ENCODE data around the gene AICDA. TPM values are rescaled to one million over a fixed set of nuclear protein-coding genes. Genes with fewer than 3 reads are reported as not detected.

AICDA gene
- total RNA-seq, 1 donor from 2014 or later: 0.75 TPM

GRCh38 chr12:8606890-8607289 lies 5.8 kb downstream of the AICDA start:
- H3K27me3 ChIP-seq: no peaks in the 10 kb centered on the region
- no peaks in the 10 kb centered on the region for H3K36me3 ChIP-seq
- H3K4me3 ChIP-seq: no peak overlapping the region
- no peaks in the 10 kb centered on the region for H3K9me3 ChIP-seq
- no peak for DNase-seq
- no peak overlapping the region for H3K27ac ChIP-seq
- intact Hi-C loops (cut with DNase I): loop anchor here (10.0 kb wide), 1 partner anchor 62 kb away; the partner anchor contains the start of gene CLEC4E
- TF ChIP-seq CTCF (IDR thresholded peaks at IDR 0.05): no peak
- no peak for ATAC-seq
- no peaks in the 10 kb centered on the region for H3K4me1 ChIP-seq

- no peak for DNase-seq
Measured at GRCh38 chr12:8605057-8605456, 7.6 kb downstream of the AICDA start.

GRCh38 chr12:8603856-8604255 lies 8.8 kb downstream of the AICDA start:
- DNase-seq (no peak), ATAC-seq (peak; percentile 49)
- no peaks in the 10 kb centered on the region for H3K4me1 ChIP-seq
- no peaks in the 10 kb centered on the region for H3K36me3 ChIP-seq
- no peak for TF ChIP-seq CTCF (IDR thresholded peaks at IDR 0.05)
- intact Hi-C loops (cut with DNase I): loop anchor here (10.0 kb wide), 1 partner anchor 59 kb away; the partner anchor contains the start of gene CLEC4E
- no peaks in the 10 kb centered on the region for H3K27me3 ChIP-seq
- H3K27ac ChIP-seq: no peak overlapping the region
- no peaks in the 10 kb centered on the region for H3K9me3 ChIP-seq
- no peak overlapping the region for H3K4me3 ChIP-seq

More at GRCh38 chr12:8605057-8605456, 7.6 kb downstream of the AICDA start:
- Histone ChIP-seq H3K36me3 (no peaks in the 10 kb centered on the region), H3K4me3 (no peak overlapping the region), H3K27ac (no peak overlapping the region), H3K9me3 (no peaks in the 10 kb centered on the region), H3K27me3 (no peaks in the 10 kb centered on the region), H3K4me1 (no peaks in the 10 kb centered on the region)
- intact Hi-C loops (cut with DNase I): loop anchor here (10.0 kb wide), 1 partner anchor 60 kb away; the partner anchor contains the start of gene CLEC4E
- no peak for TF ChIP-seq CTCF (IDR thresholded peaks at IDR 0.05)
- ATAC-seq: no peak

- intact Hi-C loops (cut with DNase I): loop anchor here (10.0 kb wide), 1 partner anchor 58 kb away; the partner anchor contains the start of gene CLEC4E
- DNase-seq (no peak), ATAC-seq (no peak)
- no peak for TF ChIP-seq CTCF (IDR thresholded peaks at IDR 0.05)
- no peaks in the 10 kb centered on the region for H3K4me1 ChIP-seq
- H3K27ac ChIP-seq: no peak overlapping the region
- H3K36me3 ChIP-seq: no peaks in the 10 kb centered on the region
- H3K27me3 ChIP-seq: no peaks in the 10 kb centered on the region
- no peaks in the 10 kb centered on the region for H3K9me3 ChIP-seq
- no peak overlapping the region for H3K4me3 ChIP-seq
Measured at GRCh38 chr12:8603286-8603685, 9.4 kb downstream of the AICDA start.

GRCh38 chr12:8596561-8596960 lies 16.1 kb downstream of the AICDA start:
- Histone ChIP-seq H3K4me1 (no peaks in the 10 kb centered on the region), H3K4me3 (no peak overlapping the region), H3K27me3 (no peaks in the 10 kb centered on the region), H3K9me3 (no peaks in the 10 kb centered on the region), H3K27ac (no peak overlapping the region), H3K36me3 (no peaks in the 10 kb centered on the region)
- intact Hi-C loops (cut with DNase I): no loop called here
- TF ChIP-seq CTCF (IDR thresholded peaks at IDR 0.05): no peak
- DNase-seq: no peak
- no peak for ATAC-seq

- no peaks in the 10 kb centered on the region for H3K4me1 ChIP-seq
- ATAC-seq (no peak), DNase-seq (no peak)
- H3K27me3 ChIP-seq: no peaks in the 10 kb centered on the region
- intact Hi-C loops (cut with DNase I): no loop called here
- no peak overlapping the region for H3K27ac ChIP-seq
- H3K36me3 ChIP-seq: no peaks in the 10 kb centered on the region
- TF ChIP-seq CTCF (IDR thresholded peaks at IDR 0.05): no peak
- no peaks in the 10 kb centered on the region for H3K9me3 ChIP-seq
- no peak overlapping the region for H3K4me3 ChIP-seq
Measured at GRCh38 chr12:8594072-8594471, 18.6 kb downstream of the AICDA start.

All from upper lobe of right lung (tissue), 1 donor.